ENCODE results near the gene IGSF21.

The IGSF21 gene

GRCh38 chr1:18217398-18218043, 109.9 kb downstream of the IGSF21 start:
- no peaks in the 10 kb centered on the region for H3K79me2 ChIP-seq
- TF ChIP-seq, protein P1, sequence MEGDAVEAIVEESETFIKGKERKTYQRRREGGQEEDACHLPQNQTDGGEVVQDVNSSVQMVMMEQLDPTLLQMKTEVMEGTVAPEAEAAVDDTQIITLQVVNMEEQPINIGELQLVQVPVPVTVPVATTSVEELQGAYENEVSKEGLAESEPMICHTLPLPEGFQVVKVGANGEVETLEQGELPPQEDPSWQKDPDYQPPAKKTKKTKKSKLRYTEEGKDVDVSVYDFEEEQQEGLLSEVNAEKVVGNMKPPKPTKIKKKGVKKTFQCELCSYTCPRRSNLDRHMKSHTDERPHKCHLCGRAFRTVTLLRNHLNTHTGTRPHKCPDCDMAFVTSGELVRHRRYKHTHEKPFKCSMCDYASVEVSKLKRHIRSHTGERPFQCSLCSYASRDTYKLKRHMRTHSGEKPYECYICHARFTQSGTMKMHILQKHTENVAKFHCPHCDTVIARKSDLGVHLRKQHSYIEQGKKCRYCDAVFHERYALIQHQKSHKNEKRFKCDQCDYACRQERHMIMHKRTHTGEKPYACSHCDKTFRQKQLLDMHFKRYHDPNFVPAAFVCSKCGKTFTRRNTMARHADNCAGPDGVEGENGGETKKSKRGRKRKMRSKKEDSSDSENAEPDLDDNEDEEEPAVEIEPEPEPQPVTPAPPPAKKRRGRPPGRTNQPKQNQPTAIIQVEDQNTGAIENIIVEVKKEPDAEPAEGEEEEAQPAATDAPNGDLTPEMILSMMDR (IDR thresholded peaks at IDR 0.05): no peak
- no peak overlapping the region for H2AFZ ChIP-seq
- no peak overlapping the region for H3K4me2 ChIP-seq (ENCODE audit: low read length)
- no peaks in the 10 kb centered on the region for H3K9me3 ChIP-seq (ENCODE audit: control insufficient read depth, low read length)
- H3K36me3 ChIP-seq (ENCODE audit: control insufficient read depth, insufficient read depth, low read length): no peaks in the 10 kb centered on the region
- H3K9ac ChIP-seq: no peak overlapping the region
- H3K4me1 ChIP-seq: no peaks in the 10 kb centered on the region
- no peak overlapping the region for H3K4me3 ChIP-seq (ENCODE audit: low read depth, low read length)
- no peaks in the 10 kb centered on the region for H3K27me3 ChIP-seq (ENCODE audit: control insufficient read depth, insufficient read depth, low read length)
- H3K27ac ChIP-seq: no peak overlapping the region

DNA sequence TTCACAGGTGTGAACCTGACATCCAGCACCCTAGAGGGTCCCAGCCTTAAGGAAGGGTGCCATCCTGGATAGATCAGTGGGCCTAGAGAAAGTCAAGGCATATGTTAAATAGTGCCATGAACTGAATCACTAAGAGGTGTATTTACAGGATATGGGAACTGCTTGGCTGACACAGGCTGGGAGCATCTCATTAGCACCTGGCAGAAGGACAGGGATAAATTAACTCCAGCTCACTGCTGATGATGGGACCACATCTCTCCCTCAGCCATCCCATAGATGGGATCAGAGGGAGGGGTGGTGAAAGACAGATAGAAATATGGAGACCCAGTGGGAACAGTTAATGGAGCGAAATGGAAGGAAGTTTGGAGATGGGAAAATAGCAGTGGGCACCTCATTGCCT, 122.0 kb downstream of the IGSF21 start:
- no peak overlapping the region for H3K9ac ChIP-seq
- no peaks in the 10 kb centered on the region for H3K9me3 ChIP-seq (ENCODE audit: control insufficient read depth, low read length)
- TF ChIP-seq, protein P1 (IDR thresholded peaks at IDR 0.05): no peak
- H3K4me1 ChIP-seq: no peaks in the 10 kb centered on the region
- H3K4me2 ChIP-seq (ENCODE audit: low read length): no peak overlapping the region
- H2AFZ ChIP-seq: no peak overlapping the region
- no peak overlapping the region for H3K27ac ChIP-seq
- H3K36me3 ChIP-seq (ENCODE audit: control insufficient read depth, insufficient read depth, low read length): no peaks in the 10 kb centered on the region
- H3K79me2 ChIP-seq: no peaks in the 10 kb centered on the region
- H3K27me3 ChIP-seq (ENCODE audit: control insufficient read depth, insufficient read depth, low read length): no peaks in the 10 kb centered on the region
- no peak overlapping the region for H3K4me3 ChIP-seq (ENCODE audit: low read depth, low read length)

- TF ChIP-seq, protein P1 (IDR thresholded peaks at IDR 0.05): no peak
- no peak overlapping the region for H2AFZ ChIP-seq
- no peak overlapping the region for H3K4me2 ChIP-seq (ENCODE audit: low read length)
- H3K36me3 ChIP-seq (ENCODE audit: control insufficient read depth, insufficient read depth, low read length): no peaks in the 10 kb centered on the region
- no peak overlapping the region for H3K27ac ChIP-seq
- H3K79me2 ChIP-seq: no peaks in the 10 kb centered on the region
- H3K9me3 ChIP-seq (ENCODE audit: control insufficient read depth, low read length): no peaks in the 10 kb centered on the region
- H3K4me3 ChIP-seq (ENCODE audit: low read depth, low read length): no peak overlapping the region
- no peaks in the 10 kb centered on the region for H3K4me1 ChIP-seq
- H3K27me3 ChIP-seq (ENCODE audit: control insufficient read depth, insufficient read depth, low read length): no peaks in the 10 kb centered on the region
- no peak overlapping the region for H3K9ac ChIP-seq
These were observed 122.7 kb downstream of the IGSF21 start for GRCh38 chr1:18230321-18230720.

GRCh38 chr1:18230840-18231239, 123.2 kb downstream of the IGSF21 start:
- H3K4me1 ChIP-seq: no peaks in the 10 kb centered on the region
- no peak overlapping the region for H3K4me3 ChIP-seq (ENCODE audit: low read depth, low read length)
- H3K27me3 ChIP-seq (ENCODE audit: control insufficient read depth, insufficient read depth, low read length): no peaks in the 10 kb centered on the region
- no peaks in the 10 kb centered on the region for H3K36me3 ChIP-seq (ENCODE audit: control insufficient read depth, insufficient read depth, low read length)
- H3K4me2 ChIP-seq (ENCODE audit: low read length): no peak overlapping the region
- H3K27ac ChIP-seq: no peak overlapping the region
- TF ChIP-seq, protein P1 (IDR thresholded peaks at IDR 0.05): no peak
- no peak overlapping the region for H3K9ac ChIP-seq
- H3K79me2 ChIP-seq: no peaks in the 10 kb centered on the region
- H3K9me3 ChIP-seq (ENCODE audit: control insufficient read depth, low read length): no peaks in the 10 kb centered on the region
- H2AFZ ChIP-seq: no peak overlapping the region

GRCh38 chr1:18232052-18232451, 124.5 kb downstream of the IGSF21 start:
- Histone ChIP-seq H3K4me3 (ENCODE audit: low read depth, low read length) (no peak overlapping the region), H2AFZ (no peak overlapping the region), H3K4me2 (ENCODE audit: low read length) (no peak overlapping the region), H3K27me3 (ENCODE audit: control insufficient read depth, insufficient read depth, low read length) (no peaks in the 10 kb centered on the region), H3K36me3 (ENCODE audit: control insufficient read depth, insufficient read depth, low read length) (no peaks in the 10 kb centered on the region), H3K9ac (no peak overlapping the region), H3K4me1 (no peaks in the 10 kb centered on the region), H3K79me2 (no peaks in the 10 kb centered on the region), H3K9me3 (ENCODE audit: control insufficient read depth, low read length) (no peaks in the 10 kb centered on the region), H3K27ac (no peak overlapping the region)
- TF ChIP-seq, protein P1 (IDR thresholded peaks at IDR 0.05): no peak
